HCT116 (cell line): Measurements from ENCODE around the gene ITFG1. TPM values are rescaled to one million over a fixed set of nuclear protein-coding genes. Genes with fewer than 3 reads are reported as not detected.
"Not testable (repeated sequence)": the region's sequence is repeated elsewhere in the genome, so short reads cannot be mapped to it uniquely, and the experiment has no call there.

Experiments used
- ATAC-seq: fragments of 200-7000 bp; cut with Tn5 transposase; 2 replicates; pipeline ENCODE4 v1.9.1; 2020; ENCODE audit warnings: mild to moderate bottlenecking, moderate library complexity
- BruUV-seq: library from RNA; stranded (reverse); fragments of 400-500 nt; replicated peaks from 2 replicates; lab custom pipeline; 2021; lab: Mats Ljungman, UMichigan
- CTCF ChIA-PET: fragments of 300-600 bp; sonication (Branson Sonifier 250); formaldehyde crosslinking; loops from one replicate; lab custom pipeline; 2021; ENCODE audit warnings: antibody characterized with exemption; lab: Charles Lee
- POLR2A ChIA-PET: fragments of 300-600, 350-600 bp; sonication (Branson Sonifier 250); formaldehyde crosslinking; loops from one replicate; lab custom pipeline; 2021; ENCODE audit warnings: antibody characterized with exemption; lab: Charles Lee
- RAD21 ChIA-PET, 2 experiments: fragments of 300-600 bp; sonication (Branson Sonifier 250); formaldehyde crosslinking; loops; one replicate each; lab custom pipeline; 2023; ENCODE audit warnings: low total read pairs in 2 of 2; ENCODE audit not compliant: uncharacterized antibody in 2 of 2, unreplicated experiment in 2 of 2, low non-redundant PET in 1 of 2; lab: Charles Lee
- DNase-seq: peaks from one replicate; pipeline ENCODE4 v3.0.0-alpha.2; 2010; ENCODE audit warnings: low read depth, low spot score
- H2AFZ ChIP-seq: fragments of 200-600 bp; shearing (Covaris generic), sonication (generic); 2 replicates; pipeline ENCODE4 v1.6.1; 2017; ENCODE audit warnings: low read depth, mixed run types, mixed read lengths, antibody characterized with exemption, low read length; ENCODE audit not compliant: poor library complexity, severe bottlenecking
- H3K27ac ChIP-seq: 2 replicates; pipeline ENCODE4 v1.5.1; 2012; ENCODE audit warnings: low read depth, low read length
- H3K27me3 ChIP-seq: fragments of 200-600 bp; sonication (generic); 2 replicates; pipeline ENCODE4 v1.6.1; 2016; ENCODE audit warnings: mixed run types, low read length, mixed read lengths; ENCODE audit not compliant: insufficient read depth
- H3K36me3 ChIP-seq, 2 experiments: fragments of 200-500 bp in 1 of 2; fragments of 200-600 bp in 1 of 2; sonication (Bioruptor generic) in 1 of 2; sonication (generic) in 1 of 2; 2 replicates each; pipeline versions ENCODE4 v1.5.1 to v1.6.1; 2014 to 2016; ENCODE audit warnings: low read length in 2 of 2, inconsistent platforms in 1 of 2, mixed read lengths in 1 of 2, mixed run types in 1 of 2; ENCODE audit not compliant: insufficient read depth in 2 of 2, control insufficient read depth in 1 of 2
- H3K4me1 ChIP-seq, 2 experiments: fragments of 200-600 bp in 1 of 2; sonication (generic) in 1 of 2; 2 replicates each; pipeline versions ENCODE4 v1.5.1 to v1.6.1; 2012 to 2017; ENCODE audit warnings: low read length in 2 of 2, inconsistent platforms in 1 of 2, mild to moderate bottlenecking in 1 of 2, mixed read lengths in 1 of 2, mixed run types in 1 of 2, moderate library complexity in 1 of 2; ENCODE audit not compliant: insufficient read depth in 2 of 2, control insufficient read depth in 1 of 2
- H3K4me2 ChIP-seq: fragments of 200-600 bp; sonication (generic); 2 replicates; pipeline ENCODE4 v1.6.1; 2017; ENCODE audit warnings: mixed run types, low read length, mixed read lengths
- H3K4me3 ChIP-seq, 2 experiments: fragments of 200-600 bp in 1 of 2; sonication (generic) in 1 of 2; replicated peaks in 1 of 2; 2 replicates each; pipeline ENCODE4 v1.5.1; 2011 to 2016; ENCODE audit warnings: low read length in 2 of 2, control low read depth in 1 of 2, low read depth in 1 of 2, mild to moderate bottlenecking in 1 of 2, mixed read lengths in 1 of 2, mixed run types in 1 of 2
- H3K79me2 ChIP-seq: fragments of 200-600 bp; sonication (generic); 2 replicates; pipeline ENCODE4 v1.6.1; 2017; ENCODE audit warnings: mild to moderate bottlenecking, mixed run types, low read length, moderate library complexity, mixed read lengths; ENCODE audit not compliant: insufficient read depth
- H3K9ac ChIP-seq: fragments of 200-600 bp; sonication (generic); 2 replicates; pipeline ENCODE4 v1.6.1; 2016; ENCODE audit warnings: low read length, mixed read lengths
- H3K9me2 ChIP-seq: fragments of 200-600 bp; sonication (generic), shearing (Covaris generic); 2 replicates; pipeline ENCODE4 v1.6.1; 2017; ENCODE audit warnings: mixed run types, mild to moderate bottlenecking, moderate library complexity; ENCODE audit not compliant: insufficient read depth
- H3K9me3 ChIP-seq, 2 experiments: fragments of 200-500 bp in 1 of 2; fragments of 200-600 bp in 1 of 2; sonication (Bioruptor generic) in 1 of 2; sonication (generic) in 1 of 2; 2 replicates each; pipeline ENCODE4 v1.6.1; 2014 to 2017; ENCODE audit warnings: low read length in 2 of 2, mixed read lengths in 2 of 2, inconsistent platforms in 1 of 2, low read depth in 1 of 2, mild to moderate bottlenecking in 1 of 2, mixed run types in 1 of 2, moderate library complexity in 1 of 2; ENCODE audit not compliant: control insufficient read depth in 1 of 2, insufficient read depth in 1 of 2
- H4K20me1 ChIP-seq: fragments of 200-600 bp; sonication (generic), shearing (Covaris generic); 2 replicates; pipeline ENCODE4 v1.6.1; 2017; ENCODE audit warnings: mixed run types, mild to moderate bottlenecking, moderate library complexity; ENCODE audit not compliant: insufficient read depth
- ATF3 ChIP-seq: IDR thresholded peaks from 2 replicates; pipeline ENCODE4 v1.6.1; 2012
- CBX3 ChIP-seq: IDR thresholded peaks from 2 replicates; pipeline ENCODE4 v1.6.1; 2012; ENCODE audit warnings: low read depth
- CEBPB ChIP-seq: IDR thresholded peaks from 2 replicates; pipeline ENCODE4 v1.6.1; 2012; ENCODE audit warnings: low read depth
- CTCF ChIP-seq, 3 experiments: fragments of 200-600 bp in 1 of 3; sonication (generic) in 1 of 3; IDR thresholded peaks in 2 of 3; conservative IDR thresholded peaks in 1 of 3; 2 replicates each; pipeline ENCODE4 v1.5.1; 2012 to 2017; ENCODE audit warnings: low read depth in 2 of 3, low read length in 2 of 3, antibody characterized with exemption in 1 of 3, borderline replicate concordance in 1 of 3, control low read depth in 1 of 3, mild to moderate bottlenecking in 1 of 3, mixed read lengths in 1 of 3, mixed run types in 1 of 3, moderate library complexity in 1 of 3; ENCODE audit not compliant: insufficient read depth in 1 of 3
- EGR1 ChIP-seq: IDR thresholded peaks from 2 replicates; pipeline ENCODE4 v1.6.1; 2012; ENCODE audit warnings: low read depth
- EZH2 ChIP-seq: fragments of 200-600 bp; sonication (generic); IDR thresholded peaks from 2 replicates; pipeline ENCODE4 v1.6.1; 2017; ENCODE audit warnings: antibody characterized with exemption, mixed run types
- EZH2phosphoT487 ChIP-seq: fragments of 200-600 bp; IDR thresholded peaks from 2 replicates; pipeline ENCODE4 v1.6.1; 2018; ENCODE audit warnings: antibody characterized with exemption, borderline replicate concordance
- FOSL1 ChIP-seq: IDR thresholded peaks from 2 replicates; pipeline ENCODE4 v1.6.1; 2012; ENCODE audit warnings: low read depth
- JUND ChIP-seq: IDR thresholded peaks from 2 replicates; pipeline ENCODE4 v1.6.1; 2012
- RAD21 ChIP-seq: IDR thresholded peaks from 2 replicates; pipeline ENCODE4 v1.6.1; 2012; ENCODE audit warnings: low read depth, mild to moderate bottlenecking
- SIN3A ChIP-seq: IDR thresholded peaks from 2 replicates; pipeline ENCODE4 v1.6.1; 2012; ENCODE audit warnings: low read depth
- SP1 ChIP-seq: IDR thresholded peaks from 2 replicates; pipeline ENCODE4 v1.6.1; 2012; ENCODE audit warnings: low read depth
- SRF ChIP-seq: IDR thresholded peaks from 2 replicates; pipeline ENCODE4 v1.6.1; 2012; ENCODE audit warnings: low read depth
- TCF7L2 ChIP-seq: IDR thresholded peaks from 2 replicates; pipeline ENCODE4 v1.7.0; 2011; ENCODE audit warnings: borderline replicate concordance, inconsistent platforms; ENCODE audit not compliant: insufficient read depth, insufficient read length; ENCODE audit errors: extremely low read depth
- YY1 ChIP-seq: IDR thresholded peaks from 2 replicates; pipeline ENCODE4 v1.6.1; 2011; ENCODE audit warnings: low read length, low read depth, moderate library complexity, mild to moderate bottlenecking; ENCODE audit not compliant: insufficient replicate concordance; ENCODE audit errors: extremely low read depth
- ZBTB33 ChIP-seq: IDR thresholded peaks from 2 replicates; pipeline ENCODE4 v1.6.1; 2011; ENCODE audit warnings: mild to moderate bottlenecking, low read length, moderate library complexity; ENCODE audit not compliant: insufficient replicate concordance; ENCODE audit errors: extremely low read depth
- ZNF274 ChIP-seq: fragments of 200-500 bp; sonication (Bioruptor generic); IDR thresholded peaks from 2 replicates; pipeline ENCODE4 v1.6.1; 2014; ENCODE audit warnings: mild to moderate bottlenecking, low read depth, low read length, inconsistent platforms
- intact Hi-C: fragments of 100-400 bp; cut with micrococcal nuclease; formaldehyde crosslinking; loops from 2 replicates; pipeline ENCODE4 v1.10.0; 2022
- total RNA-seq: library from RNA; stranded (reverse); gene quantifications from one replicate; pipeline ENCODE4 v1.2.1, GENCODE V29; 2021; ENCODE audit not compliant: unreplicated experiment

The ITFG1 gene
- total RNA-seq, 1 experiment from 2014 or later, result 24.9 TPM

GRCh38 chr16:47347021-47347696 is 113.7 kb downstream of the ITFG1 start:
- H2AFZ ChIP-seq, ATAC-seq, H3K9me3 ChIP-seq, H3K4me1 ChIP-seq, H4K20me1 ChIP-seq, H3K9ac ChIP-seq, H3K4me2 ChIP-seq, H3K4me3 ChIP-seq, H3K36me3 ChIP-seq, H3K27me3 ChIP-seq, DNase-seq, RAD21 ChIA-PET, CTCF ChIA-PET, BruUV-seq, H3K79me2 ChIP-seq, intact Hi-C loops, H3K9me2 ChIP-seq, H3K27ac ChIP-seq: not testable (repeated sequence)
- POLR2A ChIA-PET, result interaction anchor here (1.0 kb wide), 1 partner anchor 8 kb away, joined by 3 read pairs; no protein-coding TSS in a partner anchor

- BruUV-seq, result no TSS peak
- H3K9me3 ChIP-seq, result peaks cover 0 to 6% of the 10 kb centered on the region in 2 experiments; a peak in 1 of 4 replicates
- no peaks in the 10 kb centered on the region for H3K27me3 ChIP-seq
- H3K9ac ChIP-seq, result no peak overlapping the region
- no peaks in the 10 kb centered on the region for H4K20me1 ChIP-seq
- ATAC-seq (no peak), DNase-seq (no peak)
- H3K27ac ChIP-seq, result no peak overlapping the region
- H3K9me2 ChIP-seq, result 0 out of 2 replicates have a peak, but pooled peaks cover 2% of the 10 kb centered on the region
- no peaks in the 10 kb centered on the region for H3K4me1 ChIP-seq
- no peak overlapping the region for H2AFZ ChIP-seq
- H3K79me2 ChIP-seq, result no peaks in the 10 kb centered on the region
- no peak overlapping the region for H3K4me2 ChIP-seq
- RAD21 ChIA-PET, result no interaction called here
- no peak overlapping the region for H3K4me3 ChIP-seq
- intact Hi-C loops, result no loop called here
- CTCF ChIA-PET, result no interaction called here
- POLR2A ChIA-PET, result no interaction called here
- no peaks in the 10 kb centered on the region for H3K36me3 ChIP-seq
- no peak for TF ChIP-seq TCF7L2
- no peak for TF ChIP-seq SIN3A
- TF ChIP-seq EZH2, result no peak
- no peak for TF ChIP-seq ZBTB33
- no peak for TF ChIP-seq EGR1
- no peak for TF ChIP-seq SP1
- no peak for TF ChIP-seq EZH2phosphoT487
- no peak for TF ChIP-seq ZNF274
- no peak for TF ChIP-seq SRF
- no peak for TF ChIP-seq ATF3
- no peak for TF ChIP-seq FOSL1
- no peak for TF ChIP-seq YY1
- no peak for TF ChIP-seq JUND
- TF ChIP-seq CTCF (IDR thresholded peaks at IDR 0.05 in 2 of 3, conservative IDR thresholded peaks at IDR 0.05 in 1 of 3; ENCODE audit: borderline replicate concordance in 1 of 3, insufficient read depth in 1 of 3, low read depth in 2 of 3, low read length in 2 of 3), result no peak
- TF ChIP-seq RAD21, result no peak
- no peak for TF ChIP-seq CEBPB
- TF ChIP-seq CBX3, result no peak
These were observed 118.8 kb downstream of the ITFG1 start for GRCh38 chr16:47342055-47342454.
